ENCODE results near the gene ZNF497. TPM values are rescaled to one million over a fixed set of nuclear protein-coding genes. Genes with fewer than 3 reads are reported as not detected.

ZNF497 gene
- polyA plus RNA-seq, 3 donors = 3.3 to 3.9 (median 3.5) TPM

DNA sequence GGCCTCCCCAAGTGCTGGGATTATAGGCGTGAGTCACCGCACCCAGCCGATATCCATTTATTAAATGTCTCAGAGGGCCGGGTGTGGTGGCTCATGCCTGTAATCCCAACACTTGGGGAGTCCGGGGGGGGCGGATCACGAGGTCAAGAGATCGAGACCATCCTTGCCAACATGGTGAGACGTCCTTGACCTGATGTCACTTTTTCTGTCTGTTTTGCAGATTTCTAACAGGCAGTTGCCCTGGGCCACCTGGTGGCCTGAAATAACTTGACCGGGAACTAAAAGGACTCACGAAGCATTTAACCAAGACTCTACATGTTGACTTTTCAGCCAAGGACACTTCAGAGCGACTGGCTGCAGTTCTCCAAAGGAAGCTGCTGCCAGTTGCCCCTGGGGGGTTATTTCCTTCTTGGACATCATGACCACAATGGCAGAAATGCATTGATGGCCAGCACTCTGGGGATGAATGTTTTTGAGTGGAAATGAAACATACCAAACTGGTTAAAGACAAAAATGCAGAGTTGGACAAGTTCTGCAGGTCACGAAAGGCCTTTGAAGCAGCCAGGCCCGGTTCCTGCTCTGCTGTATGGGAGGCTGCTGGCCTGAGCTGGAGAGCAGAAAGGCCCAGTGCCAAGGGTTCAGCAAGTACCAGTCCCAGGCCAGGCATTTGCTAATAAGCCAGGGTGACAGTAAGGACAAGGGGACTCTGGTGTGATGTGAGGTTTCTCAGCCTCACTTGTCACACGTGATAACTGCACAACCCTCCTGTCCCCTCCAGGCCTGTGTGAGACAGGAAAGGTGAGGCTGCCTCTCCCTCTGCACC is 10.0 kb upstream of the ZNF497 start:
- no peak for DNase-seq (ENCODE audit: low read depth in 3 of 3, low spot score in 2 of 3)

DNA sequence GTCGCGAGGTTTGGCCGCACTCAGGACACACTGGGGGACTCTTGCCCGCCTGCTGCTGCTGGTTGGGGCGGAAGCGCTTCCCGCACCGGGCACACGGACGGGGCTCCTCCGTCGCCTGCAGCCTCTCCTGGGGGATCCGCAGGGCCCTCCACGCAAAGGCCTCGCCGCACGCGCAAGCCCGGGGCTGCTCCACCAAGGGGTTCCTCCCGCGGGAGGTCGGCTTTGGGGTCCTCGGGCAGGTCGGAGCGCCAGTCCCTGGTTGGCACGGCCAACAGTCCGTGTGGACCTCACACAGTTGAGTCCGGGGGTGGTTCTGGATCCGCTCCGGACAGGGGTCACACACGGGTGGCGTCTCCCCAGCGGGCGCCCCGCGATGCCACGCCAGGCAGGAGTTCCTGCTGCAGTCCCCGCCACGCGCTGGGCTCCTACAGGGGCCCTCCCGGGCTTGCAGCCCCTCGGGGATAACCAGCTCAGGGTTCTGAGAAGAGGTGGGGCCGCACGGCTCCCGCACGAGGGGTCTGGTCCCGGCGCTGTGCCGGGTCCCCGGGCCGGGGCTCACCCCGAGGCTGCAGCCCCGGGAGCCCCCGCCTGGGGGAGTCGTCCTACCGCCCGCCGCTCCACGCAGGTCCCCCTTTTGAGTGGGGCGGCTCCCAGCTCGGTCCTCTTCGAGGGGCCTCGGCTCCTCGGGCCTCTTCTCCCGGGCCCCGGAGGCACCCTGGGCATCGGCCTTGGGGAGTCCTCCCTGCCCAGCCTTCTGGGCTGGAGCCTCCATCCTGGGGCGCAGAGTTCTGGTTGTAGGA is 6.2 kb upstream of the ZNF497 start:
- DNase-seq (ENCODE audit: low read depth in 3 of 3, low spot score in 2 of 3) = no peak

DNA sequence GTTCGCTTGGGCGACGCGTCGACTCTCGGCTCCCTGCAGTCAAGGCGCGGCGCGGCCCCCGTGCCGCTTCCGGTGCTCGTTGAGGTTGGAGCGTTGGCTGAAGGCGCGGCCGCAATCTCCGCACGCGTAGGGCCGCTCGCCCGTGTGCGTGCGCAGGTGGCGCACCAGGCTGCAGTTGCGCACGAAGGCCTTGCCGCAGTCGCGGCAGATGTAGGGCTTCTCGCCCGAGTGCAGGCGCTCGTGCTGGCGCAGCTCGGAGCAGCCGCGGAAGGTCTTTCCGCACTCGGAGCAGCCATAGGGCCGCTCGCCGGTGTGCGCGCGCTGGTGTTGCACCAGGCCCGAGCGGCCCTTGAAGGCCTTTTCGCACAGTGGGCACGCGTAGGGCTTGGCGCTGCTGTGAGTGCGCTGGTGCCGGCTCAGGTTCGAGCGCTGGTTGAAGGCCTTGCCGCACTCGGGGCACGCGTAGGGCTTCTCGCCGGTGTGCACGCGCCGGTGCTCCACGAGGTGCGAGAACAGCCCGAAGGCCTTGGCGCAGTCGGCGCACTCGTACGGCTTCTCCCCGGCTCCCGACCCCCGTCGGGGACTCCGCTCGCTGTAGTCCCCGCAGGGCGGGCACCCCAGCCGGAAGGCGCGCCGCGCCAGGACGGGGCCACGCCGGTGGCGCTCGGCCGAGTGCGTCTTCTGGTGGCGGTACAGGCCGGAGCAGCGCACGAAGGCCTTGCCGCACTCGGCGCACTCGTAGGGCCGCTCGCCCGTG is 5.3 kb upstream of the ZNF497 start:
- DNase-seq (ENCODE audit: low read depth in 3 of 3, low spot score in 2 of 3) = no peak

DNA sequence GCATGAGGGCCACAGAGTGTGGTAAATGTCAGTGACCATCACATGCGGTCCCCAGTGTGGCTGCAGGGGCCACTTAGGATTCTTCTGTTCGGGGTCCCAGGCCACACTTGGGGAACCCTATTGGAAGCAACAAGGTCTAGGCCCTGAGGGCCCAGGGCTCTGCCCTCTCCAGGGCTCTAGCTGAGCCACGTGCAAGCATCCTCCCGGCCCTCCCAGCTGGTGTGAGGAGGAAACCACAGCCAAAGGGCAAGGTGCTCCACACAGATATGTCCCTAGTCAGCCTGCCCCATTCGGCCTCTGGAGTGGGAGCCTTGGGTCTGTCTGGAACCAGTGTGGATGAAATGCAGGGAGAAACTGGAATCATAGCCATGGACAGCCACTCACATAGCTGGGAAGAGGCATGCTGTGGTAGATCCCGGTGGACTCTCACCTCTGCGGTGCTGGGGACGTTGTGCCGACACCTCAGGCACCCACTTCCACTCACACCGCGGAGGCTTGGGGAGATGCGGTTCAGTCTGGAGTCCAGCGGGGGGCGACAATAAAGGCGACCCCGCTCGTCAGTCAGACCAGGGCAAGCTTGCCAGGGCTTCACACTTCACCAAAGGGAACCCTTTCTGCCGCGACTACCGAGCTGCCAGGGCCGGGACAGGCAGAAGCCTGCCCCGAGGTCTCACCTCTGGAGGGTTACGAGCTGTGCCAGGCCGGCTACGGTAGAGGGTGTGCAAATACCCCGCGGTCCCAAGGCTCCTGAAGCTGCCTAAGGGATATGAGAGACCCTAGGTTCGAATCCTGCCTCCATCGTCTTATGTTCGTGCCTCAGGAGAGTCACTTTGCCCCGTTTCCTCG is 4.3 kb upstream of the ZNF497 start:
- DNase-seq (ENCODE audit: low read depth in 3 of 3, low spot score in 2 of 3) = no peak

DNA sequence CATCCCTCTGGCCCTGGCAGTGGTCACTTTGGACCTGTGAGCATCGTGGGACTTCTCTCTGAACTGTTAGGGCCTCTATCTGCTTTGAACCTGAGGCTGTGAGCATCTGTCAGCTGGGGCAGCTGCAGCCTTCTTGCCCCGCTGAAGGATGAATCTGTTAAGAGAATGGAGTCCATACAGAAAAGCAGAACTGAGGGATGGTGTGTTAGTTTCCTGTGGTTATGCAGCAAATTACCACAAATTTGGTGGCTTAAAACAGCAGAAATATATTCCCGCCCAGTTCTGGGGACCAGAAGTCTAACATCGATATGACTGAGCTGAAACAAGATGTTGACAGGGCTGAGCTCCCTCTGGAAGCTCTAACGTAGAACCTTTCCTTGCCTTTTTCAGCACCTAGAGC is 1.6 kb upstream of the ZNF497 start:
- DNase-seq (ENCODE audit: low read depth in 3 of 3, low spot score in 2 of 3) = no peak

DNA sequence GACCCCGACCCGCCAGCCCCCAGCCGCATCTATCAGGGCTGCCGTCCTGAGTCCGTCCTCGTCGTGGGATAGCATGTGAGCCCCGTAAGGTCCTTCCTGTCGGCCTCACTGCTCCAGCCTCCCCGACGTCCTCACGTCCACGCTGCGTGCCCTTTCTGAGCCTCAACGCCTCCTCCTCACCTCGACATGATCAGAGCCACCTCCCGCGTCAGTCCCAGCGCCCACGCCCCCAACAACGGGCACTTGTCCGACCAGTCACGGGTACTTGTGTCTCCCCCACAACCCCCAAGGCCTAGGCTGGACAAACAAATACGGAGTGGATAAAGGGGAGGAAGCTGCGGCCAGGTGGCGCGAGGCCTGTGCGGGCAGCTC is 665 bp downstream of the ZNF497 start:
- DNase-seq (ENCODE audit: low read depth in 3 of 3, low spot score in 2 of 3) = no peak

DNA sequence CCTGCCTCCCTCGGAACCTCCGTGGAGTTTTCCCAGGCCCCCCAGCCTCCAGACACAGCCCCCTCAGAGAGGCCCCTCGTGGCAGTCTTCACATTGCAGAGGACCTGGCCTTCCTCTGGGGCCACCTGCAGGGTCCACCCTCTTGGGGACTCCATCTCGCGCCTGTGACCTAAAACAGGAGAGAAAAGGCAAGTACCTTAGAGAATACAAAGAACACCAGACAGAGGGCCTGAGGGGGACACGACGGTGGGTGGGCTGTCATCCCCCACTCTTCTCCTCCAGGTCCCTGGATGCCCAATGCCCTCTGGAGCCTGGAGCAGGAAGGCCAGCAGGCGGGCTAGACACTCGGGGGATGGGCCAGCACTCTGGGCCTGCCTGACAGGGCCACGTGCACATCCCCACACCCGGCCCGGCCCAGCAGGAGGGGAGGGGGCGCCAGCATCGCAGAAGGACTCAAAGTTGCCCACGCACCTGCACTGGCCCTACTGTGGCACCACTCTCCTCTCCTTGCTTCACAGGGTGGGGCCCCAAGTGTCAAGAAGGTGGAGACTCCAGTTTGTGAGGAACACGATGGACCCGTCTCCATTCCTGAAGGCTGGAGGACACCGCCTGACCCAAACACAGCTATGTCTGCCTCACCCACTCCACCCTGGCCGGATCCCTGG is 4.9 kb downstream of the ZNF497 start:
- DNase-seq (ENCODE audit: low read depth in 3 of 3, low spot score in 2 of 3) = no peak

DNA sequence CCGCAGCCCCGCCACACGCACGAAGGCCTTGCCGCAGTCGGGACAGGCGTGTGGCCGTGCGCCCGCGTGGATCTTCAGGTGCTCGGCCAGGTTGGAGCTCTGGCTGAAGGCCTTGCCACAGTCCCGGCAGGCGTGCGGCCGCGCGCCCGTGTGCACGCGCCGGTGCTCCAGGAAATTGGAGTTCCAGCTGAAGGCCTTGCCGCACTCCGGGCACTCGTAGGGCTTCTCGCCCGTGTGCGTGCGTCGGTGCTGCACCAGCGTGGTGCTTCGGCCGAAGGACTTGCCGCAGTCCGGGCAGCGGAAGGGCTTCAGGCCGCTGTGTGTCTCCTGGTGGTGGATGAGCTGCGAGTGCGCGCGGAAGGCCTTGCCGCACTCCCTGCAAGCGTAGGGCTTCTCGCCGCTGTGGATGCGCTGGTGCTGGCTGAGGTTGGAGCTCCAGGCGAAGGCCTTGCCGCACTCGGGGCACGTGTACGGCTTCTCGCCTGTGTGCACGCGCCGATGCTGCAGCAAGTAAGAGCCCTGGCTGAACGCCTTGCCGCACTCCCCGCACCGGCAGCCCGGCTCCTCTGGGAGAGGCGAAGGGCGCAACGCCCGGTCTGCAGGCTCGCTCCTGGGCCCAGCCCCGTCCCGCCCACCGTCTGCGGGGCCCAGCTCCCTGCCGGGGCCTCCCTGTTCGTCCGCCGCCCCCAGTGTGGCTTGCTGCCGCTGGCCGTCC is 5.6 kb downstream of the ZNF497 start:
- no peak for DNase-seq (ENCODE audit: low read depth in 3 of 3, low spot score in 2 of 3)

DNA sequence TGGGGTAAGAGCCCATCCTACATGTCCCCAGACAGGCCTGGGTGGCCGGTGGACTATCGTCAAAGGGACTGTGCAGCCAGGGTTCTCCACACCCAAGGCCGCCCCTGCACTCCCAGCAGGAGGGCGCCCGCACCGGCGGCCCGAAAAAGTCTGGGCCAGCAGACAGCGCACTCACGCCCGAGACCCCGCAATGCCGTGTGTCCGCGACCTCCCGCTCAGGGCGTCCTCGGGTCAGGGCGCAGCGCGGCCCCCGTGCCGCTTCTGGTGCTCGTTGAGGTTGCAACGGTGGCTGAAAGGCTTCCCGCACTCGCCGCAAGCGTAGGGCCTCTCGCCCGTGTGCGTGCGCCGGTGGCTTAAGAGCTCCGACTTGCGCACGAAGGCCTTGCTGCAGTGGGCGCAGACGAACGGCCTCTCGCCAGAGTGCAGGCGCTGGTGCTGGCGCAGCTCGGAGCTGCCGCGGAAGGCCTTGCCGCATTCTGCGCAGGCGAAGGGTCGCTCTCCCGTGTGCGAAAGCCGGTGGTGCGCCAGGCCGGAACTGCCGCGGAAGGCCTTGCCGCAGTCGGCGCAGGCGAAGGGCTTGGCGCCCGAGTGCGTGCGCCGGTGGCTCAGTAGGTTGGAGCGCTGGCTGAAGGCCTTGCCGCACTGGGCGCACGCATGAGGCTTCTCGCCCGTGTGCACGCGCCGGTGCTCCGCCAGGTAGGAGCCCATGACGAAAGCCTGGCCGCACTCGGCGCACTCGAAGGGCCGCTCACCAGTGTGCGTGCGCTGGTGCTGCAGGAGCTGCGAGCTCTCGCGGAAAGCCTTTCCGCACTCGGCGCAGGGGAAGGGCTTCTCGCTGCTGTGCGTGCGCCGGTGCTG is 6.4 kb downstream of the ZNF497 start:
- DNase-seq (ENCODE audit: low read depth in 3 of 3, low spot score in 2 of 3) = no peak

DNA sequence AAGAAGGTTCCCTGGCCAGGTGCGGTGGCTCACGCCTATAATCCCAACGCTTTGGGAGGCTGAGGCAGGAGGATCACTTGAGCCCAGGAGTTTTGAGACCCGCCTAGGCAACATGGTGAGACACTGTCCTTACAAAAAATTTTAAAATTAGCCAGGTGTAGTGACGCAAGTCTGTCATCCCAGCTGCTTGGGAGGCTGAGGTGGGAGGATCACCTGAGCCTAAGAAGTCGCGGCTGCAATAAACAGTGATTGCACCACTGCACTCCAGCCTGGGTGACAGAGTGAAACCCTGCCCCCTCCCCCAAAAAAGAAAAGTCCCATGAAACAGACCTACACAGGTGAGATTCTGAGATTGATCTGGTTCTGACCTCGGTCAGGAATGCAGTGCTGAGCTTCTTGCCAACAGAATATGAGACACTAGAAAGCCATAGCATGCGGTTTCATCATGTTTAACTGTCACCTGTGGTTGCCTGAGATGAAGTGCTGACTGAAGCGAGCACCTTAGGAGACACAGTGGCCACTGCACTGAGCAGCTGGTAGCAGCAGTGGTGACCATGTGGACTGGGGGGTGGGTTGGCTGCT is 7.2 kb downstream of the ZNF497 start:
- DNase-seq (ENCODE audit: low read depth in 3 of 3, low spot score in 2 of 3) = no peak

DNA sequence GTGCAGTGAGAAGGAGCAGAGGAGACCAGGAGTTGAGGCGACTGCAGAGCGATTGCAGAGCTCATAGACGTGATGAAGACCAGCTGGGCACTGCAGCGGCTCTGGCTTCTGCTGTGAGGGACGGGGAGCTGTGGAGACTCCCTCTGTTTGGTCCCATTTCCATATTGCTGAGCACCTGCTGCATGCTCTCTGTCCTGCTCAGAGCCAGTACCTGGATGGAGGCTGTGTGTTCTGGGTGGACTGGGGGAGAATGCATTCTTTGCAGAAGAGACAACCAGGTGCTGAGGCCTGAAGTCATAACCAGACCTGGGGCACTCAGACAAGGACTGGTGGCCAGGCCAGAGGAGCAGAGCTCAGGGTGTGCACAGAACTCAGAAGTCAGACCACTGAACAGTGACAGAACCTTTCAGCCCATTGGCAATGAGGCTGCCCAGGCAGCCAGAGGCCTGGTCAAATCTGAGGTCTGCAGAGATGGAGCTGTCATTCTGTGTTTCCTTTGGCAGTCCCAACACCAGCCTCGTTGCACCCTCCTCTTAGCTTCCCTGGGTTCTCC is 8.0 kb downstream of the ZNF497 start:
- no peak for DNase-seq (ENCODE audit: low read depth in 3 of 3, low spot score in 2 of 3)

DNA sequence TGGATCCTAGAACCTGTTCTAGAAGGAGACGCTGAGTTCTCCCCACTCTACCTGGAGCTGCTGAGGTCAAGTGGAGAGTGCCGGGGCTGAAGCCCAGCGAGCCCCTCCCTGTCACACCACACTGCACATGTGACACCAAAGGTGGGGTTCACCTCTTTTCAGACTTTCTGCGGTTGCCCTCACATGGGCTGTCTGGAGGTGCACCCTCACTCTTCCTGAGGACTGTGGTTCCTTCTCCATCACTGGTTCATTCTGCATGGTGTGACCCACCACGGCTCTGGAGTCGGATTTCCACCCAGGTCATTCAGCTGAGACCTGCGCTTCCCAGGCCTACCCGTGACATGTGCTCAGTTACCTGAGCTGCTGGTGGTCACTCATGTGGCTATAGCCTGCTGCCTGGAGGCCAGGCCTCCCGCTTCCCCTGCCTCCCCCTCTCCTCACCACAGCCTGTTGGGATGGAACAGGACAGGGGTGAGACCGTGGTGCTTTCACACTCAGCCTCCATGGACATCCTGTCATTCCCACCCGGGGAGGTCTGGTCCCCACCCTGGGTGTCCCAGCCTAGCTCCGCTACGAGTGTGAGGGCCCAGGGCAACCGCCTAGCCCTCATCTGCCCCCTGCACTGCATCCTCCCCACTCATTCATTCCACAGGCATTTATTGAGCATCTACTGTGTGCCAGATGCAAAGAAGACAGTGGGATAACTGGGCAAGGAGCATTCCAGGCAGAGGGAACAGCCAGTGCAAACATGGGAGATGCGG is 8.7 kb downstream of the ZNF497 start:
- no peak for DNase-seq (ENCODE audit: low read depth in 3 of 3, low spot score in 2 of 3)

DNA sequence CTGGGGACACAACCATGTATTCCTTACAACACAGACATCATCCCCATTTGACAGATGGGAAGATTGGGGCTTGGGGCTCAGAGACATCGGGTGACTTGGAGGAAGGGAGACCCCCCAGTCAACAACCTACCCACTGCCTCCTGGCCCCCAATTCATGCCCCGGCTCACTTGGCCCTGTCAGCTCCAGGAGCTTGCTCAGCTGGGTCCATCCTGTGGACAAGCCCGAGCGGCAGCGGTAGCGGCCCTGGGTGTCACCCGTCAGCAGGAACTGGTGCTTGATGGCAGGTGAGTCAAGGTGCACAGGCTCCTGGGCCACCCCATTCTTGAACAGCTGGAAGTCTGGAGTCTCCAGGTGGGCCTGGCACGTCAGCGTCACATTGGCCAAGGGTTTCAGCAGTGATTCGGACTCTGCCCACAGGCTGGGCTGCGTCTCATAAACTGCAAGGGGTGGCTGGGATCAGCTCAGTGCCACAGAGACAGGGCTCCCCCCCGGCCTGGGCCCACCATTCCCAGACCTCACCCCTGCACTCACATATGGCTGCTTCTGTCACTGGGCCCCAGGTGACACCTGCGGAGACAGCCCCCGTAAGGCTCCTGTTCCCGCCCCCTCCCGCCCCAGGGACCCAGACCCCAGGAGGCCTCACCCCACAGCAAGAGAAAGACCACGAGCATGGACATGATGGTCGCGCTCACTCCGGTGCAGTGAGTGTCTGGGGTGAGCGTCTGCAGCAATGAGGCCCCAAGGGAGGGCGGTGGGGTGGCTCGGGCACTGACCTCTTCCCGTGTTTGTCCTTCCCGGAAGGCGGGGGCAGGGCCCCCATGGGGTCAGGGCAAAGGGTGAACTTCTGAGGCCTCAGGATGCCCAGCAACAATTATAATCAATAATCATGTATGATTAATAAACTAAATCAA is 9.5 kb downstream of the ZNF497 start, which contains the start of gene A1BG:
Gene A1BG, minus strand, starts transcription at position 733 of the 912 bp plus-strand sequence. Its CDS starts 55 bp downstream, at position 678.
- no peak for DNase-seq (ENCODE audit: low read depth in 3 of 3, low spot score in 2 of 3)

DNA sequence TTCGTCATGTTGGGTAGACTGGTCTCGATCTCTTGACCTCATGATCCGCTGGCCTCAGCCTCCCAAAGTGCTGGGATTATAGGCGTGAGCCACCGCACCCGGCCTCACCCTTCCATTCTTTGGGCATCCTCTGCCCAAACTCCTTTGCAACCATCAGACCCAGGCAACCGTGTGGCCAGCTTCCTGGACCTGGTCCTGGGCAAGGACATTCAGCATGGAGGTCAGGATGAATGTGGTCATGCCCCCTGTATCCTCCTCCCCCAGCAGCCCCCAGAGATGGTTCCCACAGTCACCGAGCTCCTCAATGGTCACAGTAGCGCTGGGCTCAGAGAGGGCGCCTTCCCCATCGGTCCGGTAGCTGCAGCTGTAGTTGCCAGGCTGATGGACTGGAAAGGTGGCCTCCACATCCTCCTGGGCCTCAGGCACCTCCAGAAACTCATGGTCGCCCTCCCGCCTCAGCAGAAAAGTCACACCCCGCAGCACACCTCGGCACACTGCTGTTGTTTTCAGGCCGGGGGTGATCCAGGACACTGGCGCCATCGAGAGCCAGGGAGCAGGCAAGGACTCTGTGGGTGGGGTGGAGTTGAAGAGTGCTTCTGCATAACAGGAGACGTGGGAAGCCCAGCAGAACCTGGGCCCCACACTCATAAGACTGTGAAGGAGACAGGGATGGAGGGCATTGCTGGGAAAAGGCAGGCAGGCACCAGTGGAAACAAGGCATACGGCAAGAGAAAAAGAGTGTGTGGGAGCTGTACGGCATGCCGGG is 10.4 kb downstream of the ZNF497 start:
- no peak for DNase-seq (ENCODE audit: low read depth in 3 of 3, low spot score in 2 of 3)

DNA sequence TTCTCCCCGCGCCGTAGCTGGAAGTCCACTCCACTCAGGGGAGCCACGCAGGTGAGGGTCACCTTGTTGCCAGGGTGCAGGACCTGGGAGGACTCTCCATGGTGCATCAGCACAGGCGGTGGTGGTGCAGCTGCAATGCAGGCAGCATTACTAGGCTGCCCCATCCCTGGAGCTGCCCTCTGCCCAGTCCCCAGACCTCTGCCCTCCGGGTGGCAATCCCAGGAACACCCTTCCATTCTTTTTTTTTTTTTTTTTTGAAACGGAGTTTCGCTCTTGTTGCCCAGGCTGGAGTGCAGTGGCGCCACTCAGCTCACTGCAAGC is 11.0 kb downstream of the ZNF497 start:
- DNase-seq (ENCODE audit: low read depth in 3 of 3, low spot score in 2 of 3) = no peak

All from right renal cortex interstitium (tissue), 3 donors.